HCT116 (cell line): ENCODE measurements around the gene CYP20A1.

Source experiments
- CBX3 ChIP-seq: IDR thresholded peaks from 2 replicates; pipeline ENCODE4 v1.6.1; 2012; ENCODE audit warnings: low read depth
- EZH2 ChIP-seq: fragments of 200-600 bp; sonication (generic); IDR thresholded peaks from 2 replicates; pipeline ENCODE4 v1.6.1; 2017; ENCODE audit warnings: antibody characterized with exemption, mixed run types
- FOSL1 ChIP-seq: IDR thresholded peaks from 2 replicates; pipeline ENCODE4 v1.6.1; 2012; ENCODE audit warnings: low read depth
- POLR2A ChIP-seq: IDR thresholded peaks from 2 replicates; pipeline ENCODE4 v1.7.0; 2011; ENCODE audit warnings: borderline replicate concordance; ENCODE audit not compliant: insufficient read depth, insufficient read length; ENCODE audit errors: extremely low read depth
- SIN3A ChIP-seq: IDR thresholded peaks from 2 replicates; pipeline ENCODE4 v1.6.1; 2012; ENCODE audit warnings: low read depth
- TCF7L2 ChIP-seq: IDR thresholded peaks from 2 replicates; pipeline ENCODE4 v1.7.0; 2011; ENCODE audit warnings: borderline replicate concordance, inconsistent platforms; ENCODE audit not compliant: insufficient read depth, insufficient read length; ENCODE audit errors: extremely low read depth
- ZNF274 ChIP-seq: fragments of 200-500 bp; sonication (Bioruptor generic); IDR thresholded peaks from 2 replicates; pipeline ENCODE4 v1.6.1; 2014; ENCODE audit warnings: mild to moderate bottlenecking, low read depth, low read length, inconsistent platforms
- TF ChIP-seq, protein P1 (sequence below), 3 experiments: fragments of 200-600 bp in 1 of 3; sonication (generic) in 1 of 3; IDR thresholded peaks in 2 of 3; conservative IDR thresholded peaks in 1 of 3; 2 replicates each; pipeline ENCODE4 v1.5.1; 2012 to 2017; ENCODE audit warnings: low read depth in 2 of 3, low read length in 2 of 3, antibody characterized with exemption in 1 of 3, borderline replicate concordance in 1 of 3, control low read depth in 1 of 3, mild to moderate bottlenecking in 1 of 3, mixed read lengths in 1 of 3, mixed run types in 1 of 3, moderate library complexity in 1 of 3; ENCODE audit not compliant: insufficient read depth in 1 of 3
- TF ChIP-seq, protein P2 (sequence below): IDR thresholded peaks from 2 replicates; pipeline ENCODE4 v1.6.1; 2011; ENCODE audit warnings: mild to moderate bottlenecking, low read length, moderate library complexity; ENCODE audit not compliant: insufficient replicate concordance; ENCODE audit errors: extremely low read depth
- TF ChIP-seq, protein P3 (sequence below): IDR thresholded peaks from 2 replicates; pipeline ENCODE4 v1.6.1; 2012

DNA sequence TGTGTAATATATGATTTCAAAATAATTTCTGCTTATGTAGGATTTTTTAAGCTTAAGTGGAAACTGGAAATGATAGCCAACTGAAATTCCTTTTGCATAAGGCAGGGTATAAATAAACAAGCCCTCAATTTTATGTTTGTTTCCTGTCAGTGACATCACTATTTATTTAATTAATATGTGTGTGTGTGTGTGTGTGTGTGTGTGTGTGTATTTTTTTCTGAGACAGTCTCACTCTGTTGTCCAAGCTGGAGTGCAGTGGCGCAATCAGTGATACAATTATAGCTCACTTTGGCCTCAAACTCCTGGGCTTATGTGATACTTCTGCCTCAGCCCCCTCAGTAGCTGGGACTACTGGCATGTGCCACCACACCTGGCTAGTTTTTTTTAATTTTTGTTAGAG is 29.3 kb upstream of the CYP20A1 start:
- no peak for TF ChIP-seq FOSL1
- TF ChIP-seq SIN3A: no peak
- TF ChIP-seq, protein P1, sequence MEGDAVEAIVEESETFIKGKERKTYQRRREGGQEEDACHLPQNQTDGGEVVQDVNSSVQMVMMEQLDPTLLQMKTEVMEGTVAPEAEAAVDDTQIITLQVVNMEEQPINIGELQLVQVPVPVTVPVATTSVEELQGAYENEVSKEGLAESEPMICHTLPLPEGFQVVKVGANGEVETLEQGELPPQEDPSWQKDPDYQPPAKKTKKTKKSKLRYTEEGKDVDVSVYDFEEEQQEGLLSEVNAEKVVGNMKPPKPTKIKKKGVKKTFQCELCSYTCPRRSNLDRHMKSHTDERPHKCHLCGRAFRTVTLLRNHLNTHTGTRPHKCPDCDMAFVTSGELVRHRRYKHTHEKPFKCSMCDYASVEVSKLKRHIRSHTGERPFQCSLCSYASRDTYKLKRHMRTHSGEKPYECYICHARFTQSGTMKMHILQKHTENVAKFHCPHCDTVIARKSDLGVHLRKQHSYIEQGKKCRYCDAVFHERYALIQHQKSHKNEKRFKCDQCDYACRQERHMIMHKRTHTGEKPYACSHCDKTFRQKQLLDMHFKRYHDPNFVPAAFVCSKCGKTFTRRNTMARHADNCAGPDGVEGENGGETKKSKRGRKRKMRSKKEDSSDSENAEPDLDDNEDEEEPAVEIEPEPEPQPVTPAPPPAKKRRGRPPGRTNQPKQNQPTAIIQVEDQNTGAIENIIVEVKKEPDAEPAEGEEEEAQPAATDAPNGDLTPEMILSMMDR (IDR thresholded peaks at IDR 0.05 in 2 of 3, conservative IDR thresholded peaks at IDR 0.05 in 1 of 3; ENCODE audit: borderline replicate concordance in 1 of 3, insufficient read depth in 1 of 3, low read depth in 2 of 3, low read length in 2 of 3): no peak
- no peak for TF ChIP-seq ZNF274
- TF ChIP-seq POLR2A: no peak
- TF ChIP-seq EZH2: no peak
- TF ChIP-seq, protein P2, sequence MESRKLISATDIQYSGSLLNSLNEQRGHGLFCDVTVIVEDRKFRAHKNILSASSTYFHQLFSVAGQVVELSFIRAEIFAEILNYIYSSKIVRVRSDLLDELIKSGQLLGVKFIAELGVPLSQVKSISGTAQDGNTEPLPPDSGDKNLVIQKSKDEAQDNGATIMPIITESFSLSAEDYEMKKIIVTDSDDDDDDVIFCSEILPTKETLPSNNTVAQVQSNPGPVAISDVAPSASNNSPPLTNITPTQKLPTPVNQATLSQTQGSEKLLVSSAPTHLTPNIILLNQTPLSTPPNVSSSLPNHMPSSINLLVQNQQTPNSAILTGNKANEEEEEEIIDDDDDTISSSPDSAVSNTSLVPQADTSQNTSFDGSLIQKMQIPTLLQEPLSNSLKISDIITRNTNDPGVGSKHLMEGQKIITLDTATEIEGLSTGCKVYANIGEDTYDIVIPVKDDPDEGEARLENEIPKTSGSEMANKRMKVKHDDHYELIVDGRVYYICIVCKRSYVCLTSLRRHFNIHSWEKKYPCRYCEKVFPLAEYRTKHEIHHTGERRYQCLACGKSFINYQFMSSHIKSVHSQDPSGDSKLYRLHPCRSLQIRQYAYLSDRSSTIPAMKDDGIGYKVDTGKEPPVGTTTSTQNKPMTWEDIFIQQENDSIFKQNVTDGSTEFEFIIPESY: no peak
- no peak for TF ChIP-seq TCF7L2
- TF ChIP-seq CBX3: no peak
- TF ChIP-seq, protein P3, sequence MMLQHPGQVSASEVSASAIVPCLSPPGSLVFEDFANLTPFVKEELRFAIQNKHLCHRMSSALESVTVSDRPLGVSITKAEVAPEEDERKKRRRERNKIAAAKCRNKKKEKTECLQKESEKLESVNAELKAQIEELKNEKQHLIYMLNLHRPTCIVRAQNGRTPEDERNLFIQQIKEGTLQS: no peak
